ENCODE results near the gene CLSTN2.

CLSTN2 gene

DNA sequence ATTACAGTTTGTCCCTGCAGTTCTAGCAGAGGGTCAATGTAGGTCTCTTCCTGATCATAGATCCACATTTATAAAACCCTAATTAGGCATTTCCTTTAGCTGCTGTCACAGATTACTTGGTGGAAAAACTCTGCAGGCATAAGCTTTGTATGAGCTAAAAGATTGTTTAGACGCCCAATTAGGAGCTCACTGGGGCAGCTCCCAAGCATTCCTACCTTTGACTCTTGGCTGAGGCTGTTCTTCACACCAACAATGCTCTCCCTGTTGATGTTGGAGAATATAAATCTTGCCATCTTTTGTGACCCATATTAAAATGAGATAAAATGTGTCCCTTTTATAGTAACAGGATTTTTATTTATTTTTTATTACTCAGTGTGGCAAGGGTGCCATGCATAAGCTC lies 594.6 kb downstream of the CLSTN2 start:
- no peak for DNase-seq

DNA sequence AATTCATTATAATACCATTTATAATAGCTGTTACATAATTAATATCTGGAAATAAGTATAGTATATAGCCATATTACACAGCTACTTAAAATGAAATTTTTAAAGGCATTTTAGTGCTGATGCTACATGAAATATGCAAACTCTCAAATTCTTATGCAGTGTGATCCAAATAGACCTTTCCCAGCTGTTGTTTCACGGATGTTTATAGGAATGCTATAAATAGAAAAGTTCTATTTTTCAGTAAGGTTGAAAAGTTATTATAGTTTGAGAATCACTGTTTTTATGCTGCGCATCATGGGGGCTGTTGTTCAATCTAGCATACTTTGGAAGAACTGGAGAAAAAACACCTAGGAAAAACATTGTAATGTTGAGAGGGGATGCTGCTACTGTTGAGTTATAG lies 595.1 kb downstream of the CLSTN2 start:
- DNase-seq = no peak

DNA sequence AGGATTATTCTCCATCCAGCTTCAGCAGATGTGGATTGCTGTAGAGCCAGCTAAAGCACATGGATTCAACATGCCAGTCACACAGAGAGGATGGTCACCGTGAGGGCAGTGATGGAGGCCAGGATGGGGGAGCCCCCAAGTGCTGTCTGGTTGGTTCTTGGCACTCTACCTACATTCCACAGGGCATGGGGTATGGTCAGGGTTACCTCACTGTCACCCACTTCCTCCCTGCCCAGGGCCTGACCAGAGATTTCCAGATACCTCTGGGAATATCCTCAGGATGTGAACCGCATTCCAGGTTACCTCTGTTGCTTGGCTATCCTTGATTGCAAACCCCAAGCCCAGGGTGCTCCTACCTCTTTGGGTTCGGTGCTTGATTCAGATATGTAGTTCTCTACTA lies 595.6 kb downstream of the CLSTN2 start:
- DNase-seq = no peak

DNA sequence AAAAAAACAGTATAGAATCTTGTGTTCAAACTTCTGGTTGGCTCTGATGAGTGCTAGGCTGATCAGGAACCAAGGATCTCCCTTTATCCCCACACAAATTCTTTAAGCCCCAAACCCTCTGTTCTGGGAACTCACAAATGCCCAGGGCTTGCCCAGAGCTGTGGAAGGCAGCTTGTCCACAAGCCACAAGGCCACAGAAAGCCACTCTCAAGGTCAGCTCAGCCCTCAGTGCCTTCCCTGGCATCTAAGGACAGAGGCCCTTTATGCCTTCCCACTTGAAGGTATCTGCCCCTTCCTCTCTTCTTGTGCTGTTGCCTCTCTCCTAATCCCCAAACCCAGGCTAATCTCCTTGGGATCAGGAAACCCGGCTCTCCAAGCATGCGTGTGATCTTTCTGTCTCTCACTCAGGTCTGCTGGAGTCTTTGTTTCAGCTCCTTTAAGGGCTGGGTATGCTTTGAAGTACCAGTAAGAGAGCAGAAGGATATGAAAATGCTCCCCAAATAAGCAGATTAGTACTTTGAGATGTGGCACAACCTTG lies 597.9 kb downstream of the CLSTN2 start:
- DNase-seq = no peak

DNA sequence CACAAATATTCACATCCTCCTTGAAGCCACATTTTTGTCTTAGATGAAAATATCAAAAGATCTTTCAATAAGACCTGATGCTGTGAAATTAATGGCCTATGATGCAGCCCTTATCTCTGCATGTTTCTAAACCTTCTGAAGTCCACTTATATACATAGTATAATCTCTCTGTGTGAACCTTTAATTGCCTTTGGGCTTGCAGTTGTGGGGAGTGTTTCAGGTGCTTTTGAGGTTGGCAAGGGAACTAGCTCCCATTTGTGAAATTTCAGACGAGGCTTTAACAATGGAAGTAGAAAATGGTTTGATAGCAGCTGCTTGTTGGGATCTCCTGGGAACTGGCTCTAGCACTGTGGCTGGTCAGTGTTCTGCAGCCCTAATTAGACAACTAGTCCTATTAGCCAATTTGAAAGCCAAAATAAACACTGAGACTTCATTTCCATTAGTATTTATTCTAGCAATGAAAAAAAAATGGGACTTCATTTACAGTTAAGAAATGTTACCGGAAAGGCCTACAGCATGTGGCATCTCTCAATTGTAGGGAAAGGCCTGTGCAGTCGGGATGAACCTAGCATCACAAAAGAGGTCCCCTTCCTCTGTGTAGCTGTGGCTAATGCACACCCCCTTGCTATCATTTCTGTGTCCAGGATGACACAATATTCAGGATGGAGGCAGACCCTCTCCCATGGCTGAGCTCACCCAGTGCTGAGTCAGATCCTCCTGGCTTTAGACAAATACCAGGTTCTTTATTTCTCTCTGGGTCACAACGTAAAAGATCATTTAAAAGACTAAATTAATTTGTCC lies 602.1 kb downstream of the CLSTN2 start:
- no peak for DNase-seq

DNA sequence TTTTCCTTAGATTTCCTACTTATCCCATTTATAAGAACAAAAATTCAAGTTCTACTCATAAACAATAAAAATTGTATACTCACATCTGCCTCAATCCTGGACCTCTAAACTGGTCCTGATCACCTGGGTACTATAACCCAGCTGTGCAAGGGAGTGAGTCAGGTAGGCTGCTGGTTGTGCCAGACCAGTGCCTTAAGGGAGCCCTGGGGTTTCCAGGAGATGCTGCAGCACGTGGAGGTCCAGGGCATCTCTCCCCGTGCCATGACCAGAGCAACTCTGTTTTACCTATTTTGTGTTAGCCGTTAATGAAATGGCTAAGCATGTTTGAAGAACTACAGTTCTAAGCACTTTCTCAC lies 602.7 kb downstream of the CLSTN2 start:
- no peak for DNase-seq

DNA sequence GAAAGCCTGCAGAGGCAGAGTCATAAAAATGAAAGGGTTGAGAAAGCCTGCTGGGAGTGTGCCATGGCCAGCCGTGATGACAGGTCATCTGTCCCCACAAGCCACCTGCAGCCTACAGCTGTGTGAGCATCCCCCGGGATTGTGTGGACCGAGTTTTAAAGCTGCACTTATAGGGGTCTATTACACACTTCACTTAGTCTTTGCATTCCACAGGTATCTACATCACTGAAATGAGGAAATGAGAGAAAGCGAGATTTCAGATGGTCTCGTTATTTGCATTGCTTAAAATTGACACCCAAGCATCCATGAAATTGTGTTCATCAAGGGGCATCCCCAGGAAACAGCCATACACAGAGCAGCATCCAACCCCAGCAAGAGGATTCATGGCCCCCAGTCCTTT lies 605.3 kb downstream of the CLSTN2 start:
- no peak for DNase-seq

DNA sequence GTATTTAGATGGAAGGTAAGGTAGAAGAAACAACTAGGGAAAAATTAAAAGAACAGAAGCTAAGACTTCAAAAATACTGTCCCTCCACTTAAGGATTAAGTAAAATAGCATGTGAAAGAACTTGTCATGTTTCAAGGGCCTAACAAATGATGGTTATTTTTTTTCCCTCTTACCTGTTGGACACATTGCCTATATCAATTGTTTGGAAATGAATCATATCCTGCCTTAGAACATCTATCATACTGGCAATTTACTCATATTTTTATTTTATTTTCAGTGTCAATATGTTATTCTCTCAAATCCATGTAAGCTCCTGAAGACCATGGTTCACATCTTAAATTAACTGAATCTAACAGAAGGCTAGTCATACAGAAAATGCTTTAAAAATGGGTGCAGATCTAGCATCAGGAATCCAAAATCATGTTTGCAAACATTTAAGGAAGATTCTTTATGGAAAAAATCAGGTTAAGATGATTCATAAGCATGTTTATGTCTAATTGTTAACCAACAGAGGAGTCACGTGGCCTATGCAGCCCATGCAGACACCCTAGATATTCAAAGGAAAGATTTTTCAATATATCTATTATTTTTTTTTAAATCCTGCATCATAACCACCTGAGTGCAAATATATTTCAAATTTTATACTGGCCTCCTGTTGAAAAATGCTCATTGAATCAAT lies 607.1 kb downstream of the CLSTN2 start:
- no peak for DNase-seq

DNA sequence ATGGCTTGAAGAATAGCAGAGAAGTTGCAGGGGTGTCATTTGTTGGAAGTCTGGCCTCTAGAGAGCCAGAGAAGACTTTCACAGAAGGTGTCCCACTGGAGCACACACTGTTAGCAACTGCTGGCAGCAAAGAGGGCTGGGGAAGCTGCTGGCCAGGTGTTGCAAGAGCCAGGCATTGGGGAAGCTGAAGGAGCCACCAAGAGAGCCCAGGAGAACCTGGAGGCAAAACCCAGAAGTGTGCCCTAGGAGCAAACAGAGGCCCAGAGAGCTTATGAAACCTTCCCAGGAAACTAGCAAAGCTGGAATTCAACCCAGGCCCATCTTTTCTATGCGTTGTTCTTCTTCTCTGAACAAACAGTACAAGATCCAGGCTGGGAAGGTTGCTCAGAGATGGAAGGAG lies 610.2 kb downstream of the CLSTN2 start:
- no peak for DNase-seq

DNA sequence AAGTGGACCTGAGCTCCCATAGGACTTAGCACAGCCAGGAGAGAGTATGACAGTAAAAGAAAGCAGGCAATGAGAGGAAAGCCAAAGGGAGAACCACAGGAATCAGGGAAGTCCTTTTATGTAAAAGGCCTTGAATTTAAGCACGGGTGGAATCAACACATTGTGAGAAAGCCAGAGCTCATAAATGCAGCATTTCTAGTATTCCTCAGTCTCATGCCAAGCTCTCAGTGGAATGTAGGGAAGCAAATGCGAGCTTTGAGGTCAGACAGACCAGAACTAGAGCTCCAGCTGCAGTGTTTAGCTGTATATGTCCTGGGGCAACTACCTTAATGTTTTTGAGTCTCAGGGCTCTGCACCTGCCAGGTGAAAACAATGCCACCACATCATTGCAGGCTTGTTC lies 610.8 kb downstream of the CLSTN2 start:
- DNase-seq = no peak

DNA sequence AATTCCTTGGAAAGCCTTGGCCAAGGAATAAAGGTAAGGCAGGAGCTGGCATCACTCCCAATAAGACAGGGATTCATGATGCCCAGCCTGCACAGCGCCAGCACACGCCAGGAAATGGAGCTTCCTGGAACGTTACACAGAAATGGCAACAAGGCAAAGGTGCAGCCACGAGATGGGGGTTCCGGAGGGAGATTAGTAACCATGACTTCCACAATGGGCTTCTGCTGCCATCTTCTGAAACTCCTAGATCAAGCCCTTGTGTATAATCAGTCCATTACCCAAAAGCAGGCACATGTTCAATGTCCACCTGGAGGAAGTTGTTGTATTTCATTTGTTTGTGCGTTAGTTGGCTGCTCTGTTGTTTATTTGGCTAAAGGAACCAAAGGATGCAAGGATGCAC lies 611.7 kb downstream of the CLSTN2 start:
- DNase-seq = no peak

DNA sequence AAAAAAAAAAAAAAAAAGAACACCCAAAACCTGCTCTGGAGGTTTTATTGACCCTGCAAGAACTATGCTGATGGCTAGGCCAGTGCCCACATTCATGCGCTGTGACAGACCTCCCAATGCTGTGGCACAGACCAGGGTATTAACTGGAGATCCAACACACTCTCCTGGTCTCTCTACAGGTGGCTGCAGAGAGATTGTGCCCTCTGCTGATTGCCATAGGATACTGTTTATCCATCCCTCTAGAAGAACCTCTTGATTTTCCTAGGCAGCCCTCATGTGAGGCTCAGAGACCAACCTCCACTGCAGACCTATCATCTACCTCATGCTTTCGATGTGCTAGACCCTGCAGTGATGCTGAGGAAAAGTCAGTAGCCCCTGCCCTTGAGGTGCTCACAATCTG lies 617.4 kb downstream of the CLSTN2 start:
- DNase-seq = no peak

DNA sequence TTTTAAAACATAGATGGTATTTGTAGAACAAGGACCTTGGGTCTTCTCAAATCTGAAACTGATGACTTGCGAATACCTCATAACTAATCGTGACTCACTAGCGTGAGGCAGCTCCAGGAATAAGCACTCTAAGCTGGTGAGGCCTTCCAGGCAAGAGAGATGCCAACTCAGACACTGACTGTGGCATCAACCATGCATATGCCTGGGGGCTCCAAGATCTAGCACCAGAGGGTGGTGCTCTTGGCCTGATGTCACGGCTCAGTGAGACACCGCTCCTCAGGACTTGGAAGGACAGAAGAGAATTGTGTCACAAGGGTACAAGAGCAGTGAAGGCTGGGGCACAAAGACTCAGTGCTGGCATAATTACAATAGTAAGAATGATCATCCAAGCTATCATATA lies 617.9 kb downstream of the CLSTN2 start:
- DNase-seq = no peak

DNA sequence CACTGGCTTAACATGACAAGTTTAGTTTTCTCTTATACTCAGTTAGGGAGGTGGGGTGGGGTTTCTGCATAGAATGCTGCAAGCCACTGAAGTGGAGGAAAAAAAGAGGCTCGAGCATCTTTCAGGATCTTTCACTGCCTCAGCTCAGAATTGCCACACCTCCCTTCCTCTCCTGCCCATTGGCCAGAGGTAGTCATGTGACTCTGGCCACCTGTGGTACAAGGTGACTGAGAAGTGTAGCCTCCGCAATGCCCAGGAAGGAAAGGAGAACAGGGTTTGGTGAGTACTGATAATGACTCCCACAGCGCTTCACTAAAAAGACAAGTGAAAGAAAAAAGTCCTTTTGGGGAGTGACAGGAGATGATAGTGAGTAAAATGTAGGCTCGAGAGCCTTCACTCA lies 618.6 kb downstream of the CLSTN2 start:
- no peak for DNase-seq

DNA sequence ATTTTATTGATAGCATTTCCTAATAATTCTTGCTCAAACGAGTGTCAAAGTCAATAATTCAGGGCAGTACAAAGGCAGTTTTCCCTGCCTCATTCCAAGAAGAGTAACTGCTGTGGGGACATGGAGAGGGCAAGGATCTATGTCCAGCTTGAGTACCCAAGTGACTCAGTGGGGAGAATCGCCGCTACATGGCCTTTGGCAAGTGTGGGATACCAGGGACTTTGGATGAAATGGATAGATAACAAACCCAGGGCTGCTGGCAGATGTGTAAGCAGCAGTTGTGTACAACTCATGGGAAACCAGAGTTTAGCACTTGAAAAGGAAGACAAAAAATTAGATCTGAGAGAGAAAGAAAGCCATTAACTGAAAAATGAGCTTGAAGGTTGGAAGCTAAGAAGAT lies 620.7 kb downstream of the CLSTN2 start:
- no peak for DNase-seq

DNA sequence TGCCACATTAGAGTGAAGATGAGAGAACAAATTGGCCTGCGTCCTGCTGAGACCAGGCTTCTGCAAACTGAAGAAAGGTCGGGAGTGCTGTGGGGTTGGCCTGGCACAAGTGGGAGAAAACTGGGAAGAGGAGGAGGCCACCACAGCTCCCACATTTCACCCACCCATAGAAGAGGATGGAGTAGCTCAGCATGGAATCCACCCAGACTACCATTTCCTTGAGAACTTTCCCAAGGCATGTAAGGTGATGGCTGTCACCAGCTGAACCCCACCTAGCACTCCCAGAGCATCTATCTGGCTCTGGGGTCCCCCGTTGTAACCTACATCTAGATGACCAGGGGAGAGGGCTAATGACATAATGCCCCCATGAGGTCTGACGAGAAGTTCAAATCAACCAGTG lies 622.5 kb downstream of the CLSTN2 start:
- DNase-seq = no peak

DNA sequence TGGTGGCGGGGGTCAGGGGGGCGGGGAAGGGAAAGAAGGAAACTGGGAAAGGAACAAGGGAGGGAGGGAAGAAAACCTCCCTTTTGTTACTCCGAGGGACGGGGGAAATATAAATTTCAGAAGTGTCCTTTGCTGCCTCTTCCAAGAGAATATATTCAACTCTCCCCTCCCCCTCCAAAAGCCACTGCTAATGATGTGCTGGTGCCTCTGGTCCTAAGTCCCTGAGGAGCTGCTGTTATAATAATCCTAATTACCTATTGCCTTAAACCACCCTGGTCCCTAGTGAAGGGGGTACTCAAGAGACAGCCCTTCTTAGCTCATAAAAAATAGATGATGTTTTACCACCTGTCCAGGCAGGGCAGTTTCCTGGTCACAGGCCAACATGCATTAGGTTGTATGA lies 624.6 kb downstream of the CLSTN2 start:
- DNase-seq = no peak

DNA sequence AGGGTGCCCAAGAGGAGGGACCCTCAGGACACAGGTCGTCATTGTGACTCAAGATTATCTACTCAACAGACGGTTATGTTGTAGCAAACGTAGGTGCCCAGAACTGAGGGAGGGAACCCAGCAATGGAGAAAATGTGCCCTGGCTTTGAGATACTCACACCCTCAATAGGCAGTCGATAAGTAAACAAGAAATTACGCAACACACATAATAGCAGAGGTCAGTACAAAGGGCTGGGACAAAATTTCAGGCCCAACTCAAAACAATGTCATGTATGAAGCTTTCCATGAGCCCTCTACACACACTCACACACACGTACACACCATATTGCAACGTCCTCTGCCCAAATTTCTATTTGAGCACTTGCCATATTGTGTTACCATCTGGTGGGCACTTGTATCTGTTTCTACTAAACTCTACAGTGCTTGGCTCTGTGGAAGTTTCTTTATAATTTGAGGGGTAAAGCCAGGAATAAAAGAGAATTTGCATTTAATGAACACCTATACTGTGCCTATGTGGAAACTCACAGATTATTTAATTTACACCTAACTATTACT lies 628.3 kb downstream of the CLSTN2 start:
- DNase-seq = no peak

DNA sequence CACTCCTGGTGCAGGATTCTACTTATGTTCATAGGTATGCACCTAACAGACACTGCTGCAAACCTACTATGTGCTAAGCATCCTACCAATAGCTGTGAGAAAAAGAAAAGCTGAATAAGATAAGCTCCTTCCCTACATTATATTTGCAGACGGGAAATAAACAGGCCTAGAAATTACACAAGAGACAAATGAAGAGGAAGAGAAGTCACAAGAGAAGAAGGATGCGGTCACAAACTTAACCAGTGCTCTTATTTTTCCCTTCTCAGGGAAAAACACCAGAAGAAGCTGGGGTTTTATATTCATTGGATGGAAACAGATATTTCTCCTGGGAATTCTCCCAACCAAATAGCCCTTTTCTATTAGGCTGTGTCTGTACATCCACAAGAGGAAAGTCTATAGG lies 633.1 kb downstream of the CLSTN2 start:
- DNase-seq = no peak

DNA sequence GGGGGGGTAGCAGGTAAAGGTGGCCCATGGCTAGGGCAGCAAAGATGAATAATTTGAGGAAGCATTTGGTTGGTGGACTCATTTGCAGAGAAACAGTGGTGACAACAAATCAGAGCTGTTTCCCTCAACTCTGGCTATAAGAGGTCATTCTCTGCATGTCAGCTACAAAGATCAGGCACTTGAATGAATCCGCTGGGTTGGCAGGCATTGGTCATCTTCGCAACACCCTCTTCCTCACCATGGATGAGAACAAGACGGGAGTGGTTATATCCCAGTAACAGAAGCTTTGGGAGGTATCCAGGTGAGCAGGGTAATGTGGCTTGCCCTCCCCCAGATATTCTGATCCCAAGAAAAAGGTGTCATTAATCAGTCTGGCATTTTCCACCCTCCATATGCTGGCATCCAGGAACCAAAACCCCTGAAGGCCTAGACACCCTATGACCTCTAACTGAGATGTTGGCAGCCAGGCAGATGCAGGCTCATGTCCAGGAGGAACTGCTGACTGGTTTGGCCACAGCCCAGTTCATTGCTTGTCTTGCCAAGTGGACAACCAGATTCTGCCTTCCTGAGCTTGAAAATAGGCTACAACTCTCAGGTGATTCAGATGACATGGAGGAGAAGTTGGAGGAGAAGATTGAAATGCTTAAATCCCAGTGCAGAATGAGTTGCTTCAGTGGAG lies 634.0 kb downstream of the CLSTN2 start:
- DNase-seq = no peak

DNA sequence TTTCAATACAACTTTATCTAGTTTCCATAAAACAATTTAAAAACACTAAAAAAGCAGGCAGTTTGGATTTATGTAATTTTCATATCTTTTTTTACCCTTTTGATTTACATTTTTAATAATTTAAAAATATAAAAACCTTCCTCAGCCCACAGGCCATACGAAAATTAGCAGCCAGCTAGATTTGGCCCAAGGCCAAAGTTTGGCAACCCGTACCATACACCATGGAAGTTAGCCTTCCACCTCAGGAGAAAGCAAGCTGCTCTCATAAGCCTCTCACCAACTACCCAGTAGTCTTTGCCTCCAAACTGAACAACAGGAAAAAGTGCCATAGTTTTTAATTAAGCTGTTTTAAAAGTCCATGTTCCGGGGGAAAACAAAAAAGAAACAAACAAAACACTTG lies 635.6 kb downstream of the CLSTN2 start:
- DNase-seq = no peak

DNA sequence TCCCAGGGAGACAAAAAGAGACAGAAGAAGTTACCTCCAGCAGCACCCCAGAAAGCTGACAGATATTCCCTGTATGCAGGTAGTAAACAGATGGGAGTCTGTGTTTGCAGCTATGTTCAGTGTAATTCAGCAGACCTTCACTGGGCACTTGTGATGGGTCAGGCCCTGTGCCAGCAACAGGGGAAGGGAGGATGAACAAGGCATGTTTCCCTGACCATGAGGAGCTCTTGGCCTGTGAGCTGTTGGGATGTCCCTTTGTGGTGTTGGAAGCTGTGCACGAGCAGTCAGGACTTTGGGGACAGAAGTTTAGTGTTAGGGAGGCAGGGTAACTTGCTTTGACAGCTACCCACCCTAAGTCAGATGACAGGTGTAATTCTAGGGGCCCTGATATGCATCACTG lies 636.9 kb downstream of the CLSTN2 start:
- DNase-seq = no peak

DNA sequence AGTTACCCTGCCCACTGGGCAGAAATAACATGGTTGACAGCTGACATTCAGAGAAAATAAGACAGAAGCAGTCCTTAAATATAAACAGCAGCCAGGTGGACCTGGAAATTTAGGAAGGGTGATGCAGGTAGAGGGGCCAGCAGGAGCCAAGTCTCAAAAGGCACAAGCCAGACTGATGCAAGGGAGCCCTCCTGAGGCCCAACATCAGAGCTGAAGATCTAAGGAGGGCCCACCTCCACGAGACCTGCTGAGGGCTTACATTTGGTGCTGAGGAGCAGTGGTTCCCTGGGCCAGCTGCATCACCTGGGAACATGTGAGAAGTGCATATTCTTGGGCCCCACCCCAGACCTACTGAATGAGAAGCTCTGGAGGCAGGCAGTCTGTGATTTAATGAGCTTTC lies 637.3 kb downstream of the CLSTN2 start:
- DNase-seq = no peak

DNA sequence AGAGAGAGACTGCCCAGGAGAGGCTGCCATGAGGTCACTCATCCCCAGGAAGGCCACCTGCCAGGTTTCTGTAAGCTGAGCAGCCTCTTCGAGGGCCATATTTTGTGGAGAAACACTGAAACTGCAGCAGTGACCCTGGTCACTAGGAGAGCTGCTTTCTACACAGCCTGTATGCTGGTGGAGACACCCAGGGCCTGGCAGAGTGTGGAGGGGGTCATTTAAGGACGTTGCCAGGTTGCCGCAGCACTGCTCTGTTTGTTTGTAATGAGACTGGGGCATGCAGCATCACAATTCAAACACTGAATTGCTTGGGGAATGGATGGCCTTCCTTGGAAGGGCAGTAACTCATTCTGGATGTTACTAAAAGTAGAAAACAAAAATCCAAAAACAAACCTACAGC lies 638.0 kb downstream of the CLSTN2 start:
- DNase-seq = no peak
